Upper lobe of left lung (tissue), 4 donors: ENCODE results near the gene SIMC1.

Experiments used
- EP300 ChIP-seq, 4 donors: sonication (generic); formaldehyde crosslinking; IDR thresholded peaks; one replicate each; pipeline ENCODE4 v1.5.1; 2017; ENCODE audit warnings: antibody characterized with exemption in 4 of 4, control low read depth in 2 of 4
- POLR2A ChIP-seq, 4 donors: fragments of 450-650 bp; IDR thresholded peaks; one replicate each; pipeline ENCODE4 v1.5.1; 2016 to 2017; ENCODE audit warnings: antibody characterized with exemption in 4 of 4, mild to moderate bottlenecking in 2 of 4
- POLR2AphosphoS5 ChIP-seq, 2 donors: sonication (generic); formaldehyde crosslinking; IDR thresholded peaks; one replicate each; pipeline ENCODE4 v1.5.1; 2017; ENCODE audit warnings: antibody characterized with exemption in 2 of 2
- TF ChIP-seq, protein P1 (sequence below), 6 experiments: fragments of 450-650 bp in 4 of 6; fragments of 200-600 bp in 2 of 6; sonication (generic) in 2 of 6; IDR thresholded peaks; one replicate each; pipeline ENCODE4 v1.5.1; 2016 to 2019; ENCODE audit warnings: antibody characterized with exemption in 6 of 6

- TF ChIP-seq EP300 (IDR thresholded peaks at IDR 0.05) (no peak), POLR2AphosphoS5 (IDR thresholded peaks at IDR 0.05) (no peak), POLR2A (IDR thresholded peaks at IDR 0.05) (no peak)
- TF ChIP-seq, protein P1, sequence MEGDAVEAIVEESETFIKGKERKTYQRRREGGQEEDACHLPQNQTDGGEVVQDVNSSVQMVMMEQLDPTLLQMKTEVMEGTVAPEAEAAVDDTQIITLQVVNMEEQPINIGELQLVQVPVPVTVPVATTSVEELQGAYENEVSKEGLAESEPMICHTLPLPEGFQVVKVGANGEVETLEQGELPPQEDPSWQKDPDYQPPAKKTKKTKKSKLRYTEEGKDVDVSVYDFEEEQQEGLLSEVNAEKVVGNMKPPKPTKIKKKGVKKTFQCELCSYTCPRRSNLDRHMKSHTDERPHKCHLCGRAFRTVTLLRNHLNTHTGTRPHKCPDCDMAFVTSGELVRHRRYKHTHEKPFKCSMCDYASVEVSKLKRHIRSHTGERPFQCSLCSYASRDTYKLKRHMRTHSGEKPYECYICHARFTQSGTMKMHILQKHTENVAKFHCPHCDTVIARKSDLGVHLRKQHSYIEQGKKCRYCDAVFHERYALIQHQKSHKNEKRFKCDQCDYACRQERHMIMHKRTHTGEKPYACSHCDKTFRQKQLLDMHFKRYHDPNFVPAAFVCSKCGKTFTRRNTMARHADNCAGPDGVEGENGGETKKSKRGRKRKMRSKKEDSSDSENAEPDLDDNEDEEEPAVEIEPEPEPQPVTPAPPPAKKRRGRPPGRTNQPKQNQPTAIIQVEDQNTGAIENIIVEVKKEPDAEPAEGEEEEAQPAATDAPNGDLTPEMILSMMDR (IDR thresholded peaks at IDR 0.05) = no peak
These were observed 156.9 kb downstream of the SIMC1 start for GRCh38 chr5:176394881-176395675.
